GM10266 (cell line): ENCODE measurements around the gene CPED1.

Source experiments
- DNase-seq: peaks from one replicate; pipeline ENCODE4 v3.0.0; 2012; ENCODE audit errors: extremely low spot score
- TF ChIP-seq, protein P1 (sequence below): IDR thresholded peaks from 2 replicates; pipeline ENCODE4 v1.5.1; 2012; ENCODE audit warnings: mild to moderate bottlenecking, low read depth; ENCODE audit not compliant: control insufficient read depth, insufficient read depth; ENCODE audit errors: missing control alignments

The CPED1 gene

DNA sequence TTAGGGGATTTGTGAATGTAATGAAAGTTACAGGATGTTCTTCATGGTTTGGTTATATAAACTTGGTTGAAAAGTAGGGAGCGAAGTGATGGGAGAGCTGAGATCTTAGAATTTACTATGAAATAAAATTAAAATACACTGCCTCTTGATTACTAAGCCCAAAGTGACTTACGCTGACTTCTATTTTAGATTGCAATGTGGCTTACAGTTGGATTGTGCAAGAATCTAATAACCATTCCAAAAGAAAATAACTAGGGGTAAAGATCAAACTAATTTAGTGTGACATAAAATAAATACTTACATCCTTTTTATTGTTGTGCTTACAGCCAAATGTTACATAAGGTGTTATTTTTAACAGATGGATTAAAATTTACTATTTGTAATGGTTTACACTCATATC is 355.6 kb downstream of the CPED1 start:
- TF ChIP-seq, protein P1, sequence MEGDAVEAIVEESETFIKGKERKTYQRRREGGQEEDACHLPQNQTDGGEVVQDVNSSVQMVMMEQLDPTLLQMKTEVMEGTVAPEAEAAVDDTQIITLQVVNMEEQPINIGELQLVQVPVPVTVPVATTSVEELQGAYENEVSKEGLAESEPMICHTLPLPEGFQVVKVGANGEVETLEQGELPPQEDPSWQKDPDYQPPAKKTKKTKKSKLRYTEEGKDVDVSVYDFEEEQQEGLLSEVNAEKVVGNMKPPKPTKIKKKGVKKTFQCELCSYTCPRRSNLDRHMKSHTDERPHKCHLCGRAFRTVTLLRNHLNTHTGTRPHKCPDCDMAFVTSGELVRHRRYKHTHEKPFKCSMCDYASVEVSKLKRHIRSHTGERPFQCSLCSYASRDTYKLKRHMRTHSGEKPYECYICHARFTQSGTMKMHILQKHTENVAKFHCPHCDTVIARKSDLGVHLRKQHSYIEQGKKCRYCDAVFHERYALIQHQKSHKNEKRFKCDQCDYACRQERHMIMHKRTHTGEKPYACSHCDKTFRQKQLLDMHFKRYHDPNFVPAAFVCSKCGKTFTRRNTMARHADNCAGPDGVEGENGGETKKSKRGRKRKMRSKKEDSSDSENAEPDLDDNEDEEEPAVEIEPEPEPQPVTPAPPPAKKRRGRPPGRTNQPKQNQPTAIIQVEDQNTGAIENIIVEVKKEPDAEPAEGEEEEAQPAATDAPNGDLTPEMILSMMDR: no peak
- DNase-seq: no peak

DNA sequence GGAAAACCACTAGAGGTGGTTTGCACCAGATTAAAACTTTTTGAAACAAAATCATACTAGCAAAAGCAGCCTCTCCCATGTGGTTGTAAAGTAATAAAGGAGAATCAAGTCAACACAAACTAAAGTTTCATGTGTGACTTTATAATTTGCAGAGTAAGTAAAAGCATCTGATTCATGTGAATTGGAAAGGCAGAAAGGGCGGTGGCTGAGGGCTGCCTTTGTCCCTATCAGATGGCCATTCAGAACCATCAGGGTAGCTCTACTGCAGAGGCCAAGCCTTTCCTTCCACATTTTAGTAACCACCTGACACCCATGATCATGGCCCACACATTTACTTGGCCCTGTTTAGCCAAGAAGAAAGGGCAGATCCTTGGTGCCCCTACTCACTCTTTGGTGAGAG is 356.0 kb downstream of the CPED1 start:
- TF ChIP-seq, protein P1: no peak
- DNase-seq: no peak
